Neural cell (in vitro differentiated cells): Measurements from ENCODE around the gene NDNF. TPM values are rescaled to one million over a fixed set of nuclear protein-coding genes. Genes with fewer than 3 reads are reported as not detected.
A peak's percentile ranks its signal among the peaks of the same experiment; 100 is the strongest.

Source experiments
- H2AFZ ChIP-seq: fragments of 200-600, 300-800 bp; sonication (generic), shearing (Covaris generic); 2 replicates; pipeline ENCODE4 v1.6.0; 2014; ENCODE audit warnings: low read depth, mild to moderate bottlenecking, antibody characterized with exemption, low read length, moderate library complexity
- H3F3A ChIP-seq: fragments of 200-600 bp; shearing (Covaris generic); 2 replicates; pipeline ENCODE4 v1.6.1; 2016; ENCODE audit warnings: mild to moderate bottlenecking, moderate library complexity, mixed read lengths, antibody characterized with exemption, low read length; ENCODE audit not compliant: insufficient read depth, poor library complexity, severe bottlenecking
- H3K27ac ChIP-seq: fragments of 200-600, 300-800 bp; sonication (generic), shearing (Covaris generic); 2 replicates; pipeline ENCODE4 v1.5.1; 2014; ENCODE audit warnings: mild to moderate bottlenecking, low read length, moderate library complexity
- H3K27me3 ChIP-seq: fragments of 300-800, 200-600 bp; sonication (generic), shearing (Covaris generic); 2 replicates; pipeline ENCODE4 v1.6.0; 2014; ENCODE audit warnings: mild to moderate bottlenecking, low read depth, low read length, moderate library complexity; ENCODE audit not compliant: insufficient read depth
- H3K36me3 ChIP-seq: fragments of 300-800, 200-600 bp; sonication (generic), shearing (Covaris generic); 2 replicates; pipeline ENCODE4 v1.5.1; 2014; ENCODE audit warnings: mild to moderate bottlenecking, antibody characterized with exemption, low read length, moderate library complexity; ENCODE audit not compliant: insufficient read depth
- H3K4me2 ChIP-seq: fragments of 300-800, 200-600 bp; sonication (generic), shearing (Covaris generic); 2 replicates; pipeline ENCODE4 v1.6.0; 2014; ENCODE audit warnings: mild to moderate bottlenecking, low read length
- H3K4me3 ChIP-seq: fragments of 300-800, 200-600 bp; sonication (generic), shearing (Covaris generic); 2 replicates; pipeline ENCODE4 v1.5.1; 2014; ENCODE audit warnings: mild to moderate bottlenecking, low read length, moderate library complexity
- H3K79me2 ChIP-seq: fragments of 200-600 bp; shearing (Covaris generic); replicated peaks from 2 replicates; pipeline ENCODE4 v1.6.0; 2014; ENCODE audit warnings: mild to moderate bottlenecking, low read length, moderate library complexity; ENCODE audit not compliant: insufficient read depth
- H3K9ac ChIP-seq: fragments of 300-800, 200-600 bp; sonication (generic), shearing (Covaris generic); 2 replicates; pipeline ENCODE4 v1.6.1; 2016; ENCODE audit warnings: mild to moderate bottlenecking, low read length, mixed read lengths
- H3K9me2 ChIP-seq: fragments of 200-600 bp; shearing (Covaris generic); 2 replicates; pipeline ENCODE4 v1.6.1; 2016; ENCODE audit warnings: mild to moderate bottlenecking, low read length, mixed read lengths; ENCODE audit not compliant: insufficient read depth
- H3K9me3 ChIP-seq: fragments of 200-600, 300-800 bp; sonication (generic), shearing (Covaris generic); 2 replicates; pipeline ENCODE4 v1.6.1; 2016; ENCODE audit warnings: mild to moderate bottlenecking, mixed run types, low read length, moderate library complexity, mixed read lengths
- H4K20me1 ChIP-seq: fragments of 200-600 bp; shearing (Covaris generic); 2 replicates; pipeline ENCODE4 v1.6.1; 2016; ENCODE audit warnings: mild to moderate bottlenecking, mixed run types; ENCODE audit not compliant: insufficient read depth
- CTCF ChIP-seq: fragments of 450-650 bp; IDR thresholded peaks from 2 replicates; pipeline ENCODE4 v1.5.1; 2014; ENCODE audit warnings: antibody characterized with exemption, mild to moderate bottlenecking, moderate library complexity; ENCODE audit not compliant: poor library complexity, severe bottlenecking
- EP300 ChIP-seq: fragments of 450-650 bp; conservative IDR thresholded peaks from 2 replicates; pipeline ENCODE4 v1.6.1; 2014; ENCODE audit warnings: antibody characterized with exemption, mild to moderate bottlenecking, moderate library complexity; ENCODE audit not compliant: poor library complexity, severe bottlenecking
- EZH2 ChIP-seq: fragments of 200-600, 300-800 bp; shearing (Covaris generic), sonication (generic); IDR thresholded peaks from 2 replicates; pipeline ENCODE4 v1.6.1; 2014; ENCODE audit warnings: antibody characterized with exemption, low read length, borderline replicate concordance, mild to moderate bottlenecking; ENCODE audit not compliant: insufficient read depth, poor library complexity, severe bottlenecking
- MXI1 ChIP-seq: fragments of 450-650 bp; conservative IDR thresholded peaks from 2 replicates; pipeline ENCODE4 v1.6.1; 2014; ENCODE audit warnings: antibody characterized with exemption, mild to moderate bottlenecking; ENCODE audit not compliant: poor library complexity, severe bottlenecking
- POLR2AphosphoS5 ChIP-seq: IDR thresholded peaks from 2 replicates; pipeline ENCODE4 v1.6.1; 2012
- RAD21 ChIP-seq: fragments of 450-650 bp; conservative IDR thresholded peaks from 2 replicates; pipeline ENCODE4 v1.6.1; 2014; ENCODE audit warnings: antibody characterized with exemption, mild to moderate bottlenecking, moderate library complexity
- REST ChIP-seq: IDR thresholded peaks from 2 replicates; pipeline ENCODE4 v1.6.1; 2012; ENCODE audit warnings: borderline replicate concordance
- SMC3 ChIP-seq: fragments of 450-650 bp; conservative IDR thresholded peaks from 2 replicates; pipeline ENCODE4 v1.6.1; 2014; ENCODE audit warnings: antibody characterized with exemption, mild to moderate bottlenecking, moderate library complexity; ENCODE audit not compliant: poor library complexity
- TAF1 ChIP-seq: IDR thresholded peaks from 2 replicates; pipeline ENCODE4 v1.6.1; 2012; ENCODE audit warnings: low read depth
- polyA plus RNA-seq: library from polyadenylated mRNA; depleted of rRNA; stranded (reverse); fragments of >200 nt; gene quantifications from 2 replicates; pipeline ENCODE4 v1.2.3, GENCODE V29; 2014

Gene NDNF
- polyA plus RNA-seq, 1 donor from 2014 or later = 4.3 TPM

- H3K9ac ChIP-seq = peak overlapping the region; percentile 40
Observed at GRCh38 chr4:121070696-121071639, 1.4 kb downstream of the NDNF start.

GRCh38 chr4:121070274-121070673 is 2.1 kb downstream of the NDNF start:
- H3K27me3 ChIP-seq = peaks cover 42% of the 10 kb centered on the region
- no peaks in the 10 kb centered on the region for H3K9me3 ChIP-seq
- H3F3A ChIP-seq = no peaks in the 10 kb centered on the region
- no peaks in the 10 kb centered on the region for H3K9me2 ChIP-seq
- no peaks in the 10 kb centered on the region for H3K79me2 ChIP-seq
- H2AFZ ChIP-seq = no peak overlapping the region
- no peak overlapping the region for H3K9ac ChIP-seq
- no peak overlapping the region for H3K4me2 ChIP-seq
- H3K4me3 ChIP-seq = peak overlapping the region; percentile 81
- TF ChIP-seq EZH2 (no peak), MXI1 (no peak), REST (no peak), CTCF (no peak), TAF1 (no peak), SMC3 (no peak), POLR2AphosphoS5 (no peak), RAD21 (no peak), EP300 (no peak)
- H4K20me1 ChIP-seq = no peaks in the 10 kb centered on the region
- H3K36me3 ChIP-seq = no peaks in the 10 kb centered on the region
- no peak overlapping the region for H3K27ac ChIP-seq

More at GRCh38 chr4:121070696-121071639, 1.4 kb downstream of the NDNF start:
- Histone ChIP-seq H3K9me2 (no peaks in the 10 kb centered on the region), H3K79me2 (no peaks in the 10 kb centered on the region), H4K20me1 (no peaks in the 10 kb centered on the region), H3F3A (no peaks in the 10 kb centered on the region), H3K27ac (no peak overlapping the region), H3K27me3 (peaks cover 42% of the 10 kb centered on the region), H3K4me3 (peak overlapping the region; percentile 81), H3K36me3 (no peaks in the 10 kb centered on the region), H2AFZ (no peak overlapping the region), H3K9me3 (no peaks in the 10 kb centered on the region), H3K4me2 (peak overlapping the region; percentile 77)
- TF ChIP-seq CTCF (peak; percentile 43), EP300 (no peak), MXI1 (no peak), EZH2 (peak; percentile 77)
